HS-27A (cell line): ENCODE results near the gene MSANTD4.
A peak's percentile ranks its signal among the peaks of the same experiment; 100 is the strongest.
"Not testable (repeated sequence)": the region's sequence is repeated elsewhere in the genome, so short reads cannot be mapped to it uniquely, and the experiment has no call there.

Source experiments
- DNase-seq: peaks from one replicate; pipeline ENCODE4 v3.0.0-alpha.2; 2012; ENCODE audit warnings: low read depth, missing footprints

Gene MSANTD4

GRCh38 chr11:106021967-106022794, at the start of gene MSANTD4:
TSS of gene MSANTD4 (minus strand) at chr11:106022240. CDS start at chr11:106010917, 11,323 bp downstream.
- peak; percentile 85 for DNase-seq

DNA sequence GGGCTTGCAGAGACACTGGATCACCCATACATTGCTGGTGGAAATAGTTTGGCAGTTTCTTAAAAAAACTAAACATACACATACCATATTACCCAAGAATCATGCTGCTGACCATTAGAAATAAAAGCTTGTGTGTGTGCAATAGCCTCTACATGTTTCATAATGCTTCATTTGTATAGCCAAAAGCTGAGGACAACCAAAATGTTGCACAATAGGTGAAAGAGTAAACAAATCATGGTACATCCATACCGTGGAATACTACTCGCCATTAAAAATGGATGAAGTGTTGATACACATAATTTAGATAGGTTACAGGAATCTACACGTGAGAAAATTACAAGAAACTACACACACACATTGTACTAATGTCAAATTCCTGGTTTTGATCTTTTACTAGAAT, 48.6 kb upstream of the MSANTD4 start:
- DNase-seq: no peak

DNA sequence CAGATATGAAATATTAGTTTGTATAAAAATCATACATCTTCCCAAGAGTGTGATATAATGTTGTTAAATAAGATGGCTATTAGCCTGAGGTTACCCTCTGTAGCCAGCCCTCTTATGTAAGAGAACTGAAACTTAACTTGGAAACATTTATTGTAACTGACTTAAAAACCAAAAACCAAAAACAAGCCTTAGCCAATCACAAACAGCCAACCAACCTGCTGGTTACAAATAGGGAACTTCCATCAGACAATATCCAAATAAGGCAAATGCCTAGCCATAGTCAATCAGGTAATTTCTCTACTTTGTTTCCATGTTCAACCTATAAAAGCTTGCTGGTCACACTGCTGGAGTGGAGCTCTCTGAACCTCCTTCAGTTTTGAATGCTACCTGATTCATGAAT, 41.0 kb upstream of the MSANTD4 start:
- DNase-seq: no peak

- no peak for DNase-seq
These were observed 40.2 kb upstream of the MSANTD4 start for GRCh38 chr11:106061954-106062949.

DNA sequence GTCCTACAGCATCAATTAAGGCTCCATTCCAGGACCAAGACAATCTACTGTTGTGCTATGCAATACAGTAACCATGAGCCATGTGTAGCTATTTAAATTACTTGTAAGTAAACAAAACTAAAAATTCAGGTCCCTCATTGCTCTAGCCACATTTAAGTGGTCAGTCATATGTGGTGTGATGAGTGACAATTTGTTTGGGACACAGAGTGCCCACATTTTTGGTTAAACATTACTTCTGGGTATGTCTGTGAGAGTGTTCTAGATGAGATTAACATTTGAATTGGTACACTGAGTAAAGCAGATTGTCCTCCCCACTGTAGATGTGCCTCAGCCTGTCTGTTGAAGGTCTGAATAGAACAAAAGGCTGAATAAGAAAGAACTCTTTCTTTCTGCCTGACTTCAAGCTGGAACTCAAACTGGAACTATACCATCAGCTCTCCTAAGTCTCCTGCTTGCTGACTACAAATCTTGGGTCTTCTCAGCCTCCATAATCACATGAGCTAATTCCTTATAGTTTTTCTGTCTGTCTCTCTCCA, 39.3 kb upstream of the MSANTD4 start:
- no peak for DNase-seq

DNA sequence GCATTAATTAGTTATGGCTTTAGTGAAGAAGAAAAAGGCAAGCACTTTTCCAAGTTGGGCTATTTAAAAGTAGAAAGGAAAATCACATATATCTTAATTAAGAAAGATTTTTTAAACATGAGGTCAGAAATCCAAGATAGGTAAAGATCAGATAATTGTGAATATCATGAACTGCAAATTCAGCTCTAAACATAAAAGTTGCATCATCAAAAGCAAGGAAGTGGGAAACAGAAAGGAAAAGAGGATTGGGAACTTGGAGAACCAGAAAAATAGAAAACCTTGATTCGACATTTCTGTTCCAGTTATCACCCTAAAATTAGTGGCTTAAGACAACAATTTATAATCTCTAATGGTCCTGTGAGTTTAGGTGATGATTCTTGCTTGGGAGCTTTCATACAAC, 37.6 kb upstream of the MSANTD4 start:
- DNase-seq: no peak

GRCh38 chr11:106058377-106058776, 36.3 kb upstream of the MSANTD4 start:
- DNase-seq: not testable (repeated sequence)

GRCh38 chr11:106051103-106051502, 29.1 kb upstream of the MSANTD4 start:
- no peak for DNase-seq

DNA sequence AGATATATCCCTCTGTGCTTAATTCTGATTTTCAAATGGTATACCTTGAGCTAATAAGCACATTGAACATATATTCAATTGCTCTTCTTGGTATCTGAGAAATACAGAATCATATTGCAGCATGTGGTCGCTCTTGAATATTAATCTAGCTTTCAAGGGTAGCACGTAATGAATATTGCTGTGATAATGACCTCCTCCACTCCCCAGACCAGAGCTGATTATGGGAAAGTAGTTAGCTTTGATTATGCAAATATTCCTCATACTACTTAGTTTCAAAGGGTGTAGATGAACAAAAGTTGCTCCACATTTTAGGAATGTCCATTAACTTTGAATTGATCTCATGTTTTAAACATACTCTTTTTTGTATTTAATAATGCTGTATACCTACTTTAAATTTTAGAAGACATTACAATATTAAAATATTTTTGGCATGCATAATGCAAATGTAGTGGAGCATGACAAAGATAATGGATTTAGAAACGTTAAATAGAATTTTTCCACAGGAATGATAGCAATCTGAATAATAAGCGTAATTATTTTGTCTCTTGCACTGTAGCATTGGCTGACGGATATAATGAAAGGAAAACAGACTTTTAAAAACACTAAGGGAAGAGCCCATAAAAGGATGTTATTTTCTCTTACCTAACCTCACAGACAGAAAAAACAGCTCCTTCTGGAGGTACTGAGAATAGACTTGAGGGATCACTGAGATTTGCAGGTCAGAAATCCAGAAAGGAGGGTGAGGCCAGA, 27.9 kb upstream of the MSANTD4 start:
- no peak for DNase-seq

GRCh38 chr11:106047631-106048030, 25.6 kb upstream of the MSANTD4 start:
- no peak for DNase-seq

- DNase-seq: no peak
These were observed 21.5 kb upstream of the MSANTD4 start for GRCh38 chr11:106043540-106043939.

- DNase-seq: no peak
These were observed 10.8 kb upstream of the MSANTD4 start for GRCh38 chr11:106032861-106033260.

DNA sequence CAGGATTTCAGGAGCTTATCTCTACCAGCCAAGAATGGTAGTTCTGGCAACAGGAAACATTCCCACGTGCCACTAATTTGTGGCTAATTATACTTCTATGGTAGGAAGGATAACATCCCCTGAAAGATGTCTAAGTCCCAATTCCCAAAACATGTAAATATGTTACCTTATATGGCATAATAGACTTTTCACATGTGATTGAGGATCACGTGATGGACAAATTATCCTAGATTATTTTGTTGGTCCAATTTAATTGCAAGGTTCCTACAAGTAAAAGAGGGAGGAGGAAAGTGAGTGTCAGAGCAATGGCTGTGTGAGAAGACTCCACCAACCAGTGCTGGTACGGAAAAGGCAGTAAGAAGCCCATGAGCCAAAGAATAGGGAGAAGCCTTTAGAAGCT, 9.9 kb upstream of the MSANTD4 start:
- no peak for DNase-seq

GRCh38 chr11:106031202-106031810, 9.3 kb upstream of the MSANTD4 start:
- no peak for DNase-seq

DNA sequence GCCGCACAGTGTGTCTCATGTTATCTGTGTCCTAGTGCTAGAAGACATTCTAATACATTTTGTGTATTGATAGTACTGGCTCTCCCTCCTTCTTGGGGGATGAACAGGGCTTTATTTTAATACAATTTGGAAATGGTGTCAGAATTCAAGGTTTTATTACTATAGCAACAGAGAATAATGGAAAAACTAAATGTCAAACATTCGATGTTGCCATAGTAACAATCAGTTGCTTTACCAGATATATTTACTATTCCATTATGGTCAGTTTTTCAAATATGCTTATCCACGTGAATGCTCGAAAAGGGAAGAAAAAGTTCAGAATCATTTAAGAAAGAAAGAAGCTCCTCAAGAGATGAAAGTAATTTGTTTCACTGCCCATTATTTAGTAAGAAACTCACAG, 8.6 kb upstream of the MSANTD4 start:
- no peak for DNase-seq

DNA sequence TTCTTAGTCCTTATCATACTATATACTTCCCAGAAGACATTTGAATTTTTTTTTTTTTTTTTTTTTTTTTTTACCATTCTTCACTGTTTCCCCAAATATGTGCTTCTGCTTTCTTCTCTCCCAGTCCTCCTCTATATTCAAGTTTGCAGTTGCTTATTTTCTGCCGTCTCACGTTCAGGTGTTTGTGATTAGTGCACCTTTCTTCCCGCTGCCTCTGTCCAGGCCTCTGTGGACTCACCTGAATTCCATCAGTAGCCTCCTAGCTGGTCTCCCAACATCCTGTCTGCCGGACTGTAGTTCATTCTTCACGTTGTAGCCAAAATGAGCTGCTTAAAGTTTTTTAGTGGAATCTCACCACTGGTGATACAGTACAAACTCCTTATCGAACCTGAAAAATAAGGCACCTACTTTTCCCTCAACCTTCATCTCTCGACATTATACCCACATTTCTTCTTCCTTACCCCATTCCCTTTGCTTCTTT, 795 bp upstream of the MSANTD4 start:
- no peak for DNase-seq

GRCh38 chr11:106021181-106021966, 666 bp downstream of the MSANTD4 start:
- no peak for DNase-seq

GRCh38 chr11:106017093-106017492, 4.9 kb downstream of the MSANTD4 start:
- DNase-seq: no peak

GRCh38 chr11:106015066-106015465, 7.0 kb downstream of the MSANTD4 start:
- no peak for DNase-seq

DNA sequence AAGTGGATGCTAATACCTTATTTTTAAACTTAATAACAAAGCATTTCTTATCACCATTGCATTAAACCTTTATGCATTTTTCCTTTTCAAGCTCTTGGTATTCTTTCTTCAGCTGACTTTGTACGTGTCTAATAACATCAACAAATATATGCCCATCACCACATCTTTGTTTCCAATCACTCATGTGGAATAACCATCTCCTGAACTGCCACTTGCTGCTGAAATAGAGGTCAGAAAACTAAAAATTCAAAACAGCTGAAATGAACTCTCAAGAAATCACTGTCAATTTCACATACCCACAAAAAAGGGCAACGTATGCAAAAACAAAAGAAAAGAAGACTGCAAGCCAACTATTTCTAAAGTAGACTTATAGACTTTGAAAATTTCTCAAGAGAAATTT, 7.4 kb downstream of the MSANTD4 start:
- DNase-seq: no peak
